ENCODE measurements around the gene EPB41.

Gene EPB41

DNA sequence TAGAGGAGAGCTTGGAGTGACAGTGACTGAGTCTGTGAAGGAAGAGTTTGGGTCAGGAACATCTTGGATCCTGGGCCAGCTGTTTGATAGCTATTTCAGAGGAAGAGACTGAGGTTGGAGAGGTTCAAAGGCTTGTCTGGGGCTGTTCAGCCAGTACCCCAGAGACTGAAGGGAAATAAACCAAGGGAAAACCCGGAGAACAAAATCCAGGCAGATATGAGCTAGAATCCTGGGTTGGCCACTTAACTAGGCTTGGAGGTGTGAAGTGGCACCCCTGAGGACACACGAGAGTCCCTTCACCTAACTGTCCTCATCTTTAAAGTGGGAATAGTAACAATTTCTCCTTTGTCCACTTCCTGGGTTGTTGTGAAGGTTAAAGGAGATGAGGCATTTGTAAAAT is 23.1 kb upstream of the EPB41 start:
- DNase-seq (ENCODE audit: low spot score) = no peak

- peak; percentile 56 for DNase-seq (ENCODE audit: low spot score)
These were observed 20.8 kb upstream of the EPB41 start for GRCh38 chr1:28893403-28894102.

DNA sequence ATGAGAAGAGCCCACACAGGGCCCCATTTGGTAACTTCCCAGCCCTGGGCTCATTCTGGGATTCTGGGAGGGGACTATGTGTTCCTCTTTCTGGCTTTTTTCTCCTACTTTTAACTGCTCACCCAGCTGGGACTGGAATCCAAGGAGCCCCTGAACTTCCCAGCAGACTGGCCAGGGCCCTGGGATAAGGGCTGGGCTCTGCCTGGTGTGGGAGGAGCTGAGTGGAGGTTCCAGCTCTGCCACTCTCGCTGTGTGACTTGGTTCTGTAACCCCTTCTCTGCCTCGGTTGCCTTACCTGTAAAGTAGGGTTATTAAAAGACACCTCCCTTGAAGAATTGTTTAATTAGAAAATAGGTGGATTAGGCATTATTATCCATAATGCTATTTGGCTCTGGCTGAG is 19.6 kb upstream of the EPB41 start:
- DNase-seq (ENCODE audit: low spot score) = no peak

- no peak for DNase-seq (ENCODE audit: low spot score)
These were observed 18.3 kb upstream of the EPB41 start for GRCh38 chr1:28895896-28896608.

DNA sequence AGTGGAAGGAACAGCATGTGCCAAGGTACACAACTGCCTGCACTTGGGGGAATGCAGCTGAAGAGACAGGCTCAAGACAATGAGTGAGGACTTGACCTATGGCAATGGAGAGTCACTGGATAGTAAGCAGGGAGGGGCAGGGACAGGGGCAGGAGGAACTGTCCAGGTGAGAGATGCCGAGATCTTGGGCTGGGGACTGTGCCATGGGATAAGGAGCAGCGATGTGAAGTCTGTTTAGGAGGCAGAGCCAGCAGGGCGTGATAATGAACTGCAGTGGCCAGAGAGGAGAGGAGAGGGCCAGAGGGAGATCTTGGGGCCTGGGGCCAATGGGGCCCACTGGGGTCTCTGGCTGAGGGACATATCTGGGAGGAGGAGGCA is 17.8 kb upstream of the EPB41 start:
- DNase-seq (ENCODE audit: low spot score) = no peak

GRCh38 chr1:28897789-28898188 is 16.6 kb upstream of the EPB41 start:
- DNase-seq (ENCODE audit: low spot score) = no peak

- DNase-seq (ENCODE audit: low spot score) = no peak
These were observed 15.9 kb upstream of the EPB41 start for GRCh38 chr1:28898405-28898881.

DNA sequence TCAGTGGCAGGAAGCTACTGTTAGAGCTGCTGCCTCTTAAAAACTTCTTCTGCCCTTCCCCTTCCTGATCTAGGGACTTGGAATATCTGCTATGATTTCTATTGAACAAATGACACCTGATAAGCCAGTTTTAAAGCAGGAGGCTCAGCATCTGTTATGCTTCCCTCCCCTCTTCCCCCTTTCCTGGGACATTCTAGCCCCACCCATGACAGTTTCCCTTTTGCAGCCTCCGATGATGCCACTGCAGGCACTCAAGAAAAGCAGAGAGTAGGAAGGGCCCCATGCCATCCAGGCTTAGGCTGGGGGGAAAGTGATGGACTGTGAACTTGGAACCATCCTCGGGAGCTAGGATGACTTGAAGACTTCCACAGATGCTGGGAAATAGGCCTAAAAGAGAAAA is 15.1 kb upstream of the EPB41 start:
- DNase-seq (ENCODE audit: low spot score) = no peak

- no peak for DNase-seq (ENCODE audit: low spot score)
These were observed 13.8 kb upstream of the EPB41 start for GRCh38 chr1:28900562-28900961.

- DNase-seq (ENCODE audit: low spot score) = no peak
These were observed 11.6 kb upstream of the EPB41 start for GRCh38 chr1:28902738-28903137.

- no peak for DNase-seq (ENCODE audit: low spot score)
These were observed 8.3 kb upstream of the EPB41 start for GRCh38 chr1:28905921-28906666.

DNA sequence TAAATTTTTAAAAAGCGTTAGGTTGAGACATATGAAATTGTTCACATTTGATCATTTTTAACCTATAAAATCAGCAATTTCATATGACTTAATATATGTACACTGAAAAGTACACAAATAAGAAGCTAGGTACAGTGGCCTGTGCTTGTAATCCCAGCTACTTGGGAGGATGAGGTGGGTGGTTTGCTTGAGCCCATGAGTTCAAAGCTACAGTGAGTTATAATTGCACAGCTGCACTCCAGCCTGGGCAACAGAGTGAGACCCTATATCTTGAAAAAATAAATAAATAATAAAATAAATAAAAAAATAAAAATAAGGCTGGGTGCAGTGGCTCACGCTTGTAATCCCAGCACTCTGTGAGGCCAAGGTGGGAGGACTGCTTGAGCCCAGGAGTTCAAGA is 5.2 kb upstream of the EPB41 start:
- no peak for DNase-seq (ENCODE audit: low spot score)

DNA sequence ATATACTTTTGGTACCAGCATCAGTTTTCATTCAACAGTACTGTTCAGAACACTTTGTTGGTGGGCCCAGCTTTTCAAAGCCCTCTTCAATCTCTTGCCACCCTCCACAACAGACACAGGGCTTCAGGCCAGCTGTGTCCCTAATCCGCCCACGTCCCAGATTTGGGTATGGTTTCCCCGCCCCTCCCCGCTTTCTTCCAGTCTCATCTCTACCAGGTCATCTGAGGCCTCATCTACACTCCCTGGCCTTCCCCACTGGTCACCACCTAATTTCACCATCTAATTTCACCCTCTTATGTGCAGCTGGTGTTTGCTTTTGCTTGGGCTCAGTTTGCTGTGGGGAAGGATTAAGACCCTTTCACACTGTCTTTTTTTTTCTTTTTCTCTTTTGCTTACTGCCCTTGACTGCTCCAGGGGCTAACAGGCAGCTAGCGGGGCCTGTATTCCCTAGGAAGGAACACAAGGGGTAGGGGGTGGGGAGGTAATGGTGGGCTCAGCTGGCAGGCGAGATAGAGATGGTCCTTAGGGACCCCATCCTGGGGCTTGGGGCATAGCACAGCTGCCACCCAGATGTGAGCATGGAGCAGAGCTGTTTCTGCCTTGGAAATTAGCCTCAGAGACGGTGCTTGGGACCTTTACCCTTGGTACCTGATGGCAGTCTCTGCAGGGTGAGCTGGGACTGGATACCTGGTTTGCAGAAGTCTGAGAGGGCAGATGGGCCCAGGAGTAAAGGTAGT is 3.8 kb upstream of the EPB41 start:
- no peak for DNase-seq (ENCODE audit: low spot score)

DNA sequence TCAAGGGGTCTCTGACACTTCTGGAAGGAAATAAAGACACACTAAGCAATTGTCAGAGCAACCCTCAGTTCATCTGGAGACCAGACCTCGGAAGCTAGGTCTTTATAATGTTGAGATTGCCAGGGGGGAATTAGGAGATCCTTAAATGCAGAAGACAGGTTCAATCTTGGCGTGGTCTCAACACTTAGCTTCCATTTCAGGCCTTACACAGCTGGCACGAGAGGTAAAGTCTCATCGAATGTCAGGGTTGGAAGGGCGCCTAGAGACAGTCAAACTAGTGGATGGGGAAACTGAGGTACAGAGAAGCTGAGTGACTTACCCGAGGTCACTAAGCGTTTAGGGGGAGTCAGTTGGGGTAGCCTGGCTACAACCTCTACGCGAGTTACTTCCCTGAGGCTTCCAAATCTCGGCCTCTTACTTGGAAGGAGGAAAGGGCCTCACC is 562 bp upstream of the EPB41 start:
- no peak for DNase-seq (ENCODE audit: low spot score)

GRCh38 chr1:28915031-28915895 is 894 bp downstream of the EPB41 start:
- DNase-seq (ENCODE audit: low spot score) = peak; percentile 64

GRCh38 chr1:28917757-28918118 is 3.4 kb downstream of the EPB41 start:
- no peak for DNase-seq (ENCODE audit: low spot score)

GRCh38 chr1:28921286-28921869 is 7.0 kb downstream of the EPB41 start:
- no peak for DNase-seq (ENCODE audit: low spot score)

- no peak for DNase-seq (ENCODE audit: low spot score)
These were observed 11.1 kb downstream of the EPB41 start for GRCh38 chr1:28925350-28925891.

DNA sequence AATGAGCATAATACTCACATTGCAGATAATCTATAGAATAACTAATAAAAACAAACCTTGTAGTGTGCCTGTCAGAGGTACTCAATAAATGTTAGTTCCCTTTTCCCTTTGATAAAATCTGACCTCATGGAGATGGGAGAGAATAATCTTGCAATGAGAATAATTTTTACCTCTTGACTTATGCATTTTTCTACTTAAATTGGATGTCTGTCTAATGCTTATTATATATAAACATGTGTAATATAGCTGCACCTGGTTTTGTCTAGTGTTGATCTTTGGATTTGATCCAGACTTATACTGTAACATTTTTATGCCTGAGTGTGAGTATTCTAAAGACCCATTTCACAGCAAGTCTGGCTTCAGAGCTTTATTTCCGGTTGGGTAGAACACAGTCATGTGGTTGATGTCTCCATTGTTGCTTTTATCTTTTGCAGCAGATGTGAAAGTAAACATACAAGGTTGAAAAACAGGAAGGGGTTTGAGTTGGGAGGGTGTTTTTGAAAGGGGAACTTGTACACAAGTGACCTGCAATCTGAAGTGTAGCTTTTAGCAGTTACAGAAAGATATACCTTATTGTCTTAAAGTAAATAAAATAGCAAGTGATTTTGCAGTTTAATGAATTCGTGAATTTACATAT is 12.4 kb downstream of the EPB41 start:
- DNase-seq (ENCODE audit: low spot score) = no peak

- DNase-seq (ENCODE audit: low spot score) = no peak
These were observed 12.9 kb downstream of the EPB41 start for GRCh38 chr1:28927266-28927647.
